K562 (cell line): ENCODE measurements around the gene AKT1. TPM values are rescaled to one million over a fixed set of nuclear protein-coding genes. Genes with fewer than 3 reads are reported as not detected.
A peak's percentile ranks its signal among the peaks of the same experiment; 100 is the strongest.

Experiments
- CBFB ChIP-seq: sonication (generic); formaldehyde crosslinking; IDR thresholded peaks from 2 replicates; pipeline ENCODE4 v1.4.0; 2020; ENCODE audit warnings: mild to moderate bottlenecking, missing genetic modification reagents
- FIP1L1 ChIP-seq: fragments of 200-400 bp; formaldehyde crosslinking; IDR thresholded peaks from 2 replicates; pipeline ENCODE4 v1.6.1; 2018; ENCODE audit warnings: mild to moderate bottlenecking, low read depth, low read length; ENCODE audit not compliant: poor library complexity, severe bottlenecking
- MAFF ChIP-seq: IDR thresholded peaks from 2 replicates; pipeline ENCODE4 v1.6.1; 2012; ENCODE audit warnings: low read length, improper control_type of control experiment
- NCOA6 ChIP-seq: fragments of 450-650 bp; IDR thresholded peaks from 2 replicates; pipeline ENCODE4 v1.6.1; 2017; ENCODE audit warnings: mild to moderate bottlenecking
- PHF8 ChIP-seq: fragments of 200-600 bp; sonication (generic); IDR thresholded peaks from 2 replicates; pipeline ENCODE4 v1.6.1; 2012; ENCODE audit warnings: mixed run types, mild to moderate bottlenecking, inconsistent platforms, low read length, moderate library complexity, borderline replicate concordance
- SNIP1 ChIP-seq: fragments of 450-650 bp; IDR thresholded peaks from 2 replicates; pipeline ENCODE4 v1.7.1; 2017; ENCODE audit warnings: low read depth, mild to moderate bottlenecking
- polyA plus RNA-seq, 8 experiments: library from polyadenylated mRNA; depleted of rRNA in 4 of 8; stranded (reverse) in 5 of 8; unstranded in 3 of 8; fragments of >200 nt; fragmentation: Nextera tagmentation in 2 of 8; fragmentation: Illumina TruSeq in 1 of 8; extraction: Ambion mirVana in 2 of 8; extraction: Trizol in 1 of 8; gene quantifications; 2 replicates each; pipeline versions ENCODE4 v1.2.1 to v1.2.3, GENCODE V29; 2011 to 2014; ENCODE audit warnings: inconsistent platforms in 1 of 8, missing spikeins in 1 of 8
- total RNA-seq, 7 experiments: library from RNA; depleted of rRNA in 6 of 7; stranded (reverse); fragments of >200 nt in 6 of 7; fragmentation: Illumina TruSeq in 2 of 7; extraction: Trizol in 2 of 7; gene quantifications; 2 replicates each; pipeline versions ENCODE4 v1.2.1 to v1.2.3, GENCODE V29; 2011 to 2021; ENCODE audit warnings: low replicate concordance in 1 of 7
- TF ChIP-seq, protein P1 (sequence below), 2 experiments: fragments of 450-650 bp in 1 of 2; IDR thresholded peaks; 2 replicates each; pipeline ENCODE4 v1.6.1; 2011 to 2017; ENCODE audit warnings: low read depth in 2 of 2, antibody characterized with exemption in 1 of 2, borderline replicate concordance in 1 of 2, low read length in 1 of 2, mild to moderate bottlenecking in 1 of 2, mixed read lengths in 1 of 2; ENCODE audit not compliant: control insufficient read depth in 1 of 2

AKT1 gene
- total and polyA plus RNA-seq, 9 of the 15 experiments (the other 6 are each of a cell fraction or from before 2014, with no cell fraction given), result 0.49 to 132 (median 75.1) TPM

DNA sequence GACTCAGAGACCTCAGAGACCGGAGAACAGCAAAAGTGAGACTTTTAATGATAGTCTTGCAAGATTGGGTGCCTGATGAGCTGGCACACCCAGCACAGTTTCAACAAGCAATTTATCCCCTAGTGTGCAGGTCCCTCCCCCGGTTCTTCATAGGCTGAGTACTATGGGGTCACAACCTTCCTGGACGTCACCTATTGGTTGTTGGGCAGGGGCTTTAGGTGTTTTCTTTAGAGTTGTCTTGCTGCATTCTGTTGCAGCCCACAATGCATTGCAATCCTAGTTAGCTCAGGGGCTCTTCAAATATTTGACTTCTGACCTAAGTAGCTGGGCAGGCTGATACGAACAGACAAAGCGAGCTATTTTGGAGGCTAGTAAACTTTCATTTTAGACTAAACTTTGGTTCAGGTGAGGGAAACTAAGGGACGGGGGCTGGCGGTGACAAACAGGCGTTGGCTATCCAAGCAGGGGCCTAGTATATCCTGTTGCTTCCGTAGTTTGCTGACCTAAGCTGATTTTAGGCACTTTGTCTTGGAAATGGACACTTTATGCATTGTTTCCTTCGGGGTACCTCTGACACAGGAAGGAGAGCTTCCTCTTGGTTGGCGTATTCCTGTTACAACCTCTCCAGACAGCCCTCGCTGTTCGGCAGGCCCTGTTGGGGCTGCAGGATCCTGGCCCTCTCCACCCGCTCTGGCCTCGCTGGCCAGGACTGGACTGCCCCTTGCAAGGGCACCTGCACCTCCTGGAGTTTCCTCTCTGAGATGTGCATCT, 28.5 kb downstream of the AKT1 start (continued):
- TF ChIP-seq MAFF, result peak; percentile 55
- no peak for TF ChIP-seq FIP1L1
- no peak for TF ChIP-seq CBFB (CRISPR knock-in tag)
- TF ChIP-seq SNIP1, result no peak
- no peak for TF ChIP-seq PHF8
- TF ChIP-seq, protein P1, sequence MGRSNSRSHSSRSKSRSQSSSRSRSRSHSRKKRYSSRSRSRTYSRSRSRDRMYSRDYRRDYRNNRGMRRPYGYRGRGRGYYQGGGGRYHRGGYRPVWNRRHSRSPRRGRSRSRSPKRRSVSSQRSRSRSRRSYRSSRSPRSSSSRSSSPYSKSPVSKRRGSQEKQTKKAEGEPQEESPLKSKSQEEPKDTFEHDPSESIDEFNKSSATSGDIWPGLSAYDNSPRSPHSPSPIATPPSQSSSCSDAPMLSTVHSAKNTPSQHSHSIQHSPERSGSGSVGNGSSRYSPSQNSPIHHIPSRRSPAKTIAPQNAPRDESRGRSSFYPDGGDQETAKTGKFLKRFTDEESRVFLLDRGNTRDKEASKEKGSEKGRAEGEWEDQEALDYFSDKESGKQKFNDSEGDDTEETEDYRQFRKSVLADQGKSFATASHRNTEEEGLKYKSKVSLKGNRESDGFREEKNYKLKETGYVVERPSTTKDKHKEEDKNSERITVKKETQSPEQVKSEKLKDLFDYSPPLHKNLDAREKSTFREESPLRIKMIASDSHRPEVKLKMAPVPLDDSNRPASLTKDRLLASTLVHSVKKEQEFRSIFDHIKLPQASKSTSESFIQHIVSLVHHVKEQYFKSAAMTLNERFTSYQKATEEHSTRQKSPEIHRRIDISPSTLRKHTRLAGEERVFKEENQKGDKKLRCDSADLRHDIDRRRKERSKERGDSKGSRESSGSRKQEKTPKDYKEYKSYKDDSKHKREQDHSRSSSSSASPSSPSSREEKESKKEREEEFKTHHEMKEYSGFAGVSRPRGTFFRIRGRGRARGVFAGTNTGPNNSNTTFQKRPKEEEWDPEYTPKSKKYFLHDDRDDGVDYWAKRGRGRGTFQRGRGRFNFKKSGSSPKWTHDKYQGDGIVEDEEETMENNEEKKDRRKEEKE (IDR thresholded peaks at IDR 0.05; ENCODE audit: borderline replicate concordance in 1 of 2, control insufficient read depth in 1 of 2, low read depth in 2 of 2, low read length in 1 of 2), result no peak
- no peak for TF ChIP-seq NCOA6
